ENCODE data around the gene MBNL2.

DNA sequence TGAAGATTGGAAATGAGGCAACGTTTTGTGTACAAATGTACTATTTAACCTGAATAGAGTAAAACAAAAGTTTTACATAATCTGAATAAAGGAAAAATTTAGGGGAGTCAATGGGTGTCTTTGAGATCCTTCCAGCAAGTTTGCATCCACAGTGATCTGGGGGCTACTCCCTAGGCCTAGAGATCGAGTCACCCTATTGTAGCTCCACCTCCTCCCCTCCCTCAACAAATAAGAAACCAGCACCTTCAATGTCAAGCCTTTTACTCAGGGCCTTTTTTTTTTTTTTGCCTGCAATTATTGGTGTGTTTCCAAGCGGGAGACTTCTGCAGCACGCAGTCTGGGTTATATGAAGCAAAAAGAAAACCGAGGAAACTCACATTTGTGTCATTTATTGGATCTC is 195.6 kb downstream of the MBNL2 start:
- TF ChIP-seq, protein P1, sequence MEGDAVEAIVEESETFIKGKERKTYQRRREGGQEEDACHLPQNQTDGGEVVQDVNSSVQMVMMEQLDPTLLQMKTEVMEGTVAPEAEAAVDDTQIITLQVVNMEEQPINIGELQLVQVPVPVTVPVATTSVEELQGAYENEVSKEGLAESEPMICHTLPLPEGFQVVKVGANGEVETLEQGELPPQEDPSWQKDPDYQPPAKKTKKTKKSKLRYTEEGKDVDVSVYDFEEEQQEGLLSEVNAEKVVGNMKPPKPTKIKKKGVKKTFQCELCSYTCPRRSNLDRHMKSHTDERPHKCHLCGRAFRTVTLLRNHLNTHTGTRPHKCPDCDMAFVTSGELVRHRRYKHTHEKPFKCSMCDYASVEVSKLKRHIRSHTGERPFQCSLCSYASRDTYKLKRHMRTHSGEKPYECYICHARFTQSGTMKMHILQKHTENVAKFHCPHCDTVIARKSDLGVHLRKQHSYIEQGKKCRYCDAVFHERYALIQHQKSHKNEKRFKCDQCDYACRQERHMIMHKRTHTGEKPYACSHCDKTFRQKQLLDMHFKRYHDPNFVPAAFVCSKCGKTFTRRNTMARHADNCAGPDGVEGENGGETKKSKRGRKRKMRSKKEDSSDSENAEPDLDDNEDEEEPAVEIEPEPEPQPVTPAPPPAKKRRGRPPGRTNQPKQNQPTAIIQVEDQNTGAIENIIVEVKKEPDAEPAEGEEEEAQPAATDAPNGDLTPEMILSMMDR (IDR thresholded peaks at IDR 0.05; ENCODE audit: insufficient read depth, low read length), result no peak
- TF ChIP-seq GABPA (IDR thresholded peaks at IDR 0.05; ENCODE audit: low read depth) (no peak), POLR2AphosphoS5 (IDR thresholded peaks at IDR 0.05; ENCODE audit: low read depth) (no peak)

Data from HL-60 (cell line).